ACHN (cell line): ENCODE measurements around the gene MLXIP.
A peak's percentile ranks its signal among the peaks of the same experiment; 100 is the strongest.
"Not testable (repeated sequence)": the region's sequence is repeated elsewhere in the genome, so short reads cannot be mapped to it uniquely, and the experiment has no call there.

Source experiments
- DNase-seq: peaks from one replicate; pipeline ENCODE4 v3.0.0-alpha.2; 2015
- in situ Hi-C: cut with HindIII; loops from 2 replicates; pipeline ENCODE4 v1.10.0; 2017; ENCODE audit warnings: low sequenced_read_pairs, low pct_ligation_motif_present, low pct_unique_long_range_greater_than_20kb

Gene MLXIP

GRCh38 chr12:122111089-122111641 is 32.6 kb downstream of the MLXIP start:
- no peak for DNase-seq
- in situ Hi-C loops: no loop called here

GRCh38 chr12:122116707-122117535 is 38.4 kb downstream of the MLXIP start:
- in situ Hi-C loops: no loop called here
- DNase-seq: no peak

GRCh38 chr12:122117979-122118378 is 39.4 kb downstream of the MLXIP start:
- in situ Hi-C loops: no loop called here
- DNase-seq: no peak

- DNase-seq, in situ Hi-C loops: not testable (repeated sequence)
These were observed 42.8 kb downstream of the MLXIP start for GRCh38 chr12:122121341-122121740.

- in situ Hi-C loops: no loop called here
- no peak for DNase-seq
These were observed 43.2 kb downstream of the MLXIP start for GRCh38 chr12:122121745-122122144.

- DNase-seq: peak; percentile 83
- in situ Hi-C loops: no loop called here
These were observed 44.6 kb downstream of the MLXIP start for GRCh38 chr12:122123051-122123760.

GRCh38 chr12:122123761-122124145 is 45.2 kb downstream of the MLXIP start:
- in situ Hi-C loops: no loop called here
- no peak for DNase-seq

GRCh38 chr12:122124370-122124769 is 45.8 kb downstream of the MLXIP start:
- no peak for DNase-seq
- in situ Hi-C loops: no loop called here

GRCh38 chr12:122125452-122126341 is 47.1 kb downstream of the MLXIP start:
- in situ Hi-C loops: no loop called here
- DNase-seq: no peak

- no peak for DNase-seq
- in situ Hi-C loops: no loop called here
These were observed 47.7 kb downstream of the MLXIP start for GRCh38 chr12:122126342-122126635.

GRCh38 chr12:122126713-122127597 is 48.4 kb downstream of the MLXIP start:
- in situ Hi-C loops: no loop called here
- no peak for DNase-seq

- in situ Hi-C loops: no loop called here
- DNase-seq: no peak
These were observed 49.3 kb downstream of the MLXIP start for GRCh38 chr12:122127839-122128238.

GRCh38 chr12:122128481-122128880 is 49.9 kb downstream of the MLXIP start:
- in situ Hi-C loops: no loop called here
- DNase-seq: no peak

GRCh38 chr12:122129131-122129530 is 50.6 kb downstream of the MLXIP start:
- in situ Hi-C loops: no loop called here

GRCh38 chr12:122130150-122130549 is 51.6 kb downstream of the MLXIP start:
- peak; percentile 81 for DNase-seq
- in situ Hi-C loops: no loop called here

More at GRCh38 chr12:122129131-122129530, 50.6 kb downstream of the MLXIP start:
- DNase-seq: no peak

- no peak for DNase-seq
- in situ Hi-C loops: no loop called here
These were observed 54.8 kb downstream of the MLXIP start for GRCh38 chr12:122133192-122133950.

- in situ Hi-C loops: no loop called here
- DNase-seq: no peak
These were observed 57.0 kb downstream of the MLXIP start for GRCh38 chr12:122135437-122136031.
